ENCODE measurements around the gene PRX.

PRX gene

GRCh38 chr19:40389404-40390083, 23.6 kb downstream of the PRX start:
- Histone ChIP-seq H3K9me3 (ENCODE audit: control insufficient read depth in 2 of 2, low read length in 2 of 2) (no peaks in the 10 kb centered on the region), H3K27me3 (ENCODE audit: control insufficient read depth in 2 of 2, insufficient read depth in 2 of 2, low read length in 2 of 2) (no peaks in the 10 kb centered on the region), H3K4me1 (ENCODE audit: control insufficient read depth in 2 of 2, insufficient read depth in 2 of 2, low read length in 2 of 2) (peaks cover 0 to 4% of the 10 kb centered on the region in 2 donors)

DNA sequence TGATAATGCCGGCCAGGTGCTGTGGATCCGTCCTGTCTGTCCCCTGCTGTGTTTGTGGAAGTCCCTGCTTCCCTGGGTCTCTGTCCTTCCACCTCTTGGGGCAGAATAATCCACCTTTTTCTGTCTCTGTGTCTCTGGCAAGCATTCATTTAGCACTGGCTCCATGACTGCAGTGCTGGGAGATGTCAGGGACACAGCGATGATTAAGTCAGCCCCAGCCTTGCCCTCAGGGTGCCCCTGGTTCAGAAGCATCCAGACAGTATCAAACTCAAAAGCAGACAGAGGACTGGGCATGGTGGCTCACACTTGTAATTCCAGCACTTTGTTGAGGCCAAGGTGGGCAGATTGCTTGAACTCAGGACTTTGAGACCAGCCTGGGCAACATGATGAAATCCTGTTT, 24.7 kb downstream of the PRX start:
- peaks cover 0 to 4% of the 10 kb centered on the region in 2 donors for H3K4me1 ChIP-seq (ENCODE audit: control insufficient read depth in 2 of 2, insufficient read depth in 2 of 2, low read length in 2 of 2)
- no peaks in the 10 kb centered on the region for H3K36me3 ChIP-seq (ENCODE audit: control insufficient read depth in 2 of 2, insufficient read depth in 2 of 2, low read length in 2 of 2)
- no peak overlapping the region for H3K4me3 ChIP-seq (ENCODE audit: low read length in 2 of 2)
- no peak overlapping the region for H3K27ac ChIP-seq (ENCODE audit: low read depth in 2 of 2, low read length in 2 of 2)
- no peak overlapping the region for H3K9ac ChIP-seq (ENCODE audit: low read depth in 1 of 2, low read length in 2 of 2)
- no peaks in the 10 kb centered on the region for H3K27me3 ChIP-seq (ENCODE audit: control insufficient read depth in 2 of 2, insufficient read depth in 2 of 2, low read length in 2 of 2)
- no peaks in the 10 kb centered on the region for H3K9me3 ChIP-seq (ENCODE audit: control insufficient read depth in 2 of 2, low read length in 2 of 2)

More at GRCh38 chr19:40389404-40390083, 23.6 kb downstream of the PRX start:
- Histone ChIP-seq H3K27ac (ENCODE audit: low read depth in 2 of 2, low read length in 2 of 2) (no peak overlapping the region), H3K9ac (ENCODE audit: low read depth in 1 of 2, low read length in 2 of 2) (no peak overlapping the region), H3K4me3 (ENCODE audit: low read length in 2 of 2) (no peak overlapping the region), H3K36me3 (ENCODE audit: control insufficient read depth in 2 of 2, insufficient read depth in 2 of 2, low read length in 2 of 2) (no peaks in the 10 kb centered on the region)

DNA sequence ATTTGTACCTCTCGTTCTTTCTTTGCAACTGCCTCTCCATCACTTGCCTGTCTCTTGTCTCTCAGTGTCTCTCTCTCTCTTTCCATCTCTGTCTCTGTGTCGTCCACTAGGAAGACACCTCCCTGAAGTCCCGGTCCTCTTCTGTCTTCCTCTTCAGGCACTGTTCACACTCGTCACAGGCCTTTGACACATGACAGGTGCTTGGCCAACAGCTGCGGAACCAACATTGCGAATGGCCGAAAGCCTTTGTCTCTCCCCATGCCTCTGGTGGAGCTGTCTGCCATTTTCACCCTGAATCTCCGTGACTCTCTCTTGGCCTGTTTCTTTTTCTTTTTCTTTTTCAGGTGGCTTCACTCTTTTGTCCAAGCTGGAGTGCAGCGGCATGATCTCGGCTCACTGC, 26.0 kb downstream of the PRX start:
- H3K4me1 ChIP-seq (ENCODE audit: control insufficient read depth in 2 of 2, insufficient read depth in 2 of 2, low read length in 2 of 2): no peaks in the 10 kb centered on the region
- H3K27ac ChIP-seq (ENCODE audit: low read depth in 2 of 2, low read length in 2 of 2): no peak overlapping the region
- no peaks in the 10 kb centered on the region for H3K36me3 ChIP-seq (ENCODE audit: control insufficient read depth in 2 of 2, insufficient read depth in 2 of 2, low read length in 2 of 2)
- H3K4me3 ChIP-seq (ENCODE audit: low read length in 2 of 2): no peak overlapping the region
- H3K9me3 ChIP-seq (ENCODE audit: control insufficient read depth in 2 of 2, low read length in 2 of 2): no peaks in the 10 kb centered on the region
- H3K9ac ChIP-seq (ENCODE audit: low read depth in 1 of 2, low read length in 2 of 2): no peak overlapping the region
- H3K27me3 ChIP-seq (ENCODE audit: control insufficient read depth in 2 of 2, insufficient read depth in 2 of 2, low read length in 2 of 2): no peaks in the 10 kb centered on the region

- Histone ChIP-seq H3K27ac (ENCODE audit: low read depth in 2 of 2, low read length in 2 of 2) (no peak overlapping the region), H3K27me3 (ENCODE audit: control insufficient read depth in 2 of 2, insufficient read depth in 2 of 2, low read length in 2 of 2) (no peaks in the 10 kb centered on the region), H3K4me1 (ENCODE audit: control insufficient read depth in 2 of 2, insufficient read depth in 2 of 2, low read length in 2 of 2) (no peaks in the 10 kb centered on the region), H3K9ac (ENCODE audit: low read depth in 1 of 2, low read length in 2 of 2) (no peak overlapping the region), H3K4me3 (ENCODE audit: low read length in 2 of 2) (no peak overlapping the region), H3K9me3 (ENCODE audit: control insufficient read depth in 2 of 2, low read length in 2 of 2) (no peaks in the 10 kb centered on the region), H3K36me3 (ENCODE audit: control insufficient read depth in 2 of 2, insufficient read depth in 2 of 2, low read length in 2 of 2) (peaks cover 1 to 2% of the 10 kb centered on the region in 2 donors)
Observed at GRCh38 chr19:40383668-40384248, 29.4 kb downstream of the PRX start.

DNA sequence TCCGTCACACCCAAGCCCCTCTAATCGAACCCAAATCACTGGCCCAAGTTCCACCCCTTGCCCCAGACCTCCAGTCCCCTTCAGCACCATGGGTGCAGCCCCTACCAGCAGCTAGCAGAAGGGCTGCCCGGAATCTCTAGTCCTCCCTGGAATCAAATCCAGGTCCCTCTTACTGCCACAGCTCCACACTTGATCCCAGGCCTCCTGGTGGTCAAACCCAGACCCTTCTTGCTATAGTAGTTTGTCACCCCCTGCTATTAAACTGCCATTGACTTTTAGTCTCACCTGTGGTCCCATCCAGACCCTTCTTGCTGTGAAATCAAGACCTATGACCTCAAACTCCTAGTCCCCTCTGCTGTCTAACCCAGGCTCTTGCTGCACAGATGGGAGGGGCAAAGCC, 31.9 kb downstream of the PRX start:
- Histone ChIP-seq H3K9ac (ENCODE audit: low read depth in 1 of 2, low read length in 2 of 2) (no peak overlapping the region), H3K9me3 (ENCODE audit: control insufficient read depth in 2 of 2, low read length in 2 of 2) (no peaks in the 10 kb centered on the region), H3K27ac (ENCODE audit: low read depth in 2 of 2, low read length in 2 of 2) (no peak overlapping the region), H3K4me3 (ENCODE audit: low read length in 2 of 2) (no peak overlapping the region), H3K4me1 (ENCODE audit: control insufficient read depth in 2 of 2, insufficient read depth in 2 of 2, low read length in 2 of 2) (no peaks in the 10 kb centered on the region), H3K36me3 (ENCODE audit: control insufficient read depth in 2 of 2, insufficient read depth in 2 of 2, low read length in 2 of 2) (peaks cover 5 to 9% of the 10 kb centered on the region in 2 donors), H3K27me3 (ENCODE audit: control insufficient read depth in 2 of 2, insufficient read depth in 2 of 2, low read length in 2 of 2) (no peaks in the 10 kb centered on the region)

DNA sequence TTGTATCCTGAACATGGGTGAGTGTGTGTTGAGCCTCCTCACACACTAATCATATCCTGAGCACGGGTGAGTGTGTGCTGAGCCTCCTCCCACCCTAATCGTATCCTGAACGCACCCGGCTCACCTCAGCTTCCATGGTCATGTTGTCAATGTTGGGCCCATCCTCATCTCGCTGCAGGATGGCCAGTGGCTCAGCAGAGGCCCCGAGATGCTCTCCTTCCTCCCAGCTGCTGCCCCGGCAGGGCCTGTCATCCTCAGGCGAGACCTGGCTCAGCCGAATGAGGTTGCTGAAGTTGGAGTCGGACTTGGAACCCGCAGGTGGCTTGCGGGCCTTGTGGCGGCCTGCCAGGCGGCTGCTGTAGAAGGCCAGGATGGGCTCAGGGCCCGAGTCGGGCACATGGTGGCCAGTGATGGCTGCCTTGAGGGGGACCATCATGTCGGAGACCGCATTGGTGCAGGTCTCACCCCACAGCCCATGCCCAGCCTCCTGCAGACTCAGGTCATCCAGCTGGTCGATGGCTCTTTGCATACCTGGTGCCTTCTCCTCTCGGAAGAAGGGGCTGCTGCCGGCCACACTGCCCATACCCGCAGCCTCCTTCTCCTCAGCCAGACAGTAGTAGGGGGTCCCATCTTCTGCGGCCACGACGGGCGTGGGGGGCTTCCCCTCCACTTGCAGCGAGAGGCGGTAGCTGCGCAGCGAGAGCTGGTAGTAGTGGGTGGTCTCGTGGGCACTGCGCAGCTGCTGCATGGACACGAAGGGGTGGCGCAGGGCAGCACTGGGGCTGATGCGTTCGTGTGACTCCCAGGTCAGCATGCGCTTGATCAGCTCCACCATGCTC, 32.8 kb downstream of the PRX start:
- Histone ChIP-seq H3K9me3 (ENCODE audit: control insufficient read depth in 2 of 2, low read length in 2 of 2) (no peaks in the 10 kb centered on the region), H3K27ac (ENCODE audit: low read depth in 2 of 2, low read length in 2 of 2) (no peak overlapping the region), H3K36me3 (ENCODE audit: control insufficient read depth in 2 of 2, insufficient read depth in 2 of 2, low read length in 2 of 2) (peaks cover 5 to 9% of the 10 kb centered on the region in 2 donors), H3K4me1 (ENCODE audit: control insufficient read depth in 2 of 2, insufficient read depth in 2 of 2, low read length in 2 of 2) (no peaks in the 10 kb centered on the region), H3K4me3 (ENCODE audit: low read length in 2 of 2) (no peak overlapping the region), H3K27me3 (ENCODE audit: control insufficient read depth in 2 of 2, insufficient read depth in 2 of 2, low read length in 2 of 2) (no peaks in the 10 kb centered on the region), H3K9ac (ENCODE audit: low read depth in 1 of 2, low read length in 2 of 2) (no peak overlapping the region)

GRCh38 chr19:40379446-40380198, 33.6 kb downstream of the PRX start:
- peaks cover 5 to 10% of the 10 kb centered on the region in 2 donors for H3K36me3 ChIP-seq (ENCODE audit: control insufficient read depth in 2 of 2, insufficient read depth in 2 of 2, low read length in 2 of 2)
- H3K9me3 ChIP-seq (ENCODE audit: control insufficient read depth in 2 of 2, low read length in 2 of 2): no peaks in the 10 kb centered on the region
- H3K4me3 ChIP-seq (ENCODE audit: low read length in 2 of 2): no peak overlapping the region
- H3K9ac ChIP-seq (ENCODE audit: low read depth in 1 of 2, low read length in 2 of 2): no peak overlapping the region
- H3K4me1 ChIP-seq (ENCODE audit: control insufficient read depth in 2 of 2, insufficient read depth in 2 of 2, low read length in 2 of 2): no peaks in the 10 kb centered on the region
- H3K27me3 ChIP-seq (ENCODE audit: control insufficient read depth in 2 of 2, insufficient read depth in 2 of 2, low read length in 2 of 2): no peaks in the 10 kb centered on the region
- no peak overlapping the region for H3K27ac ChIP-seq (ENCODE audit: low read depth in 2 of 2, low read length in 2 of 2)

DNA sequence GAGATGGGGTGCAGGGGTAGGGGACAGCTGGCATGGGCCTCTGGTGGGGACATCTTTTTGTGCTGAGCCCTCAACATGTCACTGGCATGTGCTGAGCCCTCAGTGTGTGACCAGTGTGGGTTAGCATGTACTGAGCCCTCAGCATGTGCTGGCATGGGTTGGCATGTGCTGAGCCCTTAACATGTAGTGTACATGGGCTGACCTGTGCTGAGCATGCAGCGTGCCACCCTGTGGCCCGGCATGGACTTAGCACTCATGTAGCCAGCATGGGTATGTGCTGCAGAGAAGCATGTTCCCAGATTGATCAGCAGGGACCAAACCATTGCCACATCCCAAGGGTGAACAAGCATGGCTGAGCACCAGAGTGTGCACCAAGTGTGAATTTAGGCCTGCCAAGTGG, 34.7 kb downstream of the PRX start:
- Histone ChIP-seq H3K9me3 (ENCODE audit: control insufficient read depth in 2 of 2, low read length in 2 of 2) (no peaks in the 10 kb centered on the region), H3K4me1 (ENCODE audit: control insufficient read depth in 2 of 2, insufficient read depth in 2 of 2, low read length in 2 of 2) (no peaks in the 10 kb centered on the region), H3K27me3 (ENCODE audit: control insufficient read depth in 2 of 2, insufficient read depth in 2 of 2, low read length in 2 of 2) (no peaks in the 10 kb centered on the region), H3K9ac (ENCODE audit: low read depth in 1 of 2, low read length in 2 of 2) (no peak overlapping the region), H3K27ac (ENCODE audit: low read depth in 2 of 2, low read length in 2 of 2) (no peak overlapping the region), H3K36me3 (ENCODE audit: control insufficient read depth in 2 of 2, insufficient read depth in 2 of 2, low read length in 2 of 2) (peaks cover 14 to 17% of the 10 kb centered on the region in 2 donors), H3K4me3 (ENCODE audit: low read length in 2 of 2) (no peak overlapping the region)

DNA sequence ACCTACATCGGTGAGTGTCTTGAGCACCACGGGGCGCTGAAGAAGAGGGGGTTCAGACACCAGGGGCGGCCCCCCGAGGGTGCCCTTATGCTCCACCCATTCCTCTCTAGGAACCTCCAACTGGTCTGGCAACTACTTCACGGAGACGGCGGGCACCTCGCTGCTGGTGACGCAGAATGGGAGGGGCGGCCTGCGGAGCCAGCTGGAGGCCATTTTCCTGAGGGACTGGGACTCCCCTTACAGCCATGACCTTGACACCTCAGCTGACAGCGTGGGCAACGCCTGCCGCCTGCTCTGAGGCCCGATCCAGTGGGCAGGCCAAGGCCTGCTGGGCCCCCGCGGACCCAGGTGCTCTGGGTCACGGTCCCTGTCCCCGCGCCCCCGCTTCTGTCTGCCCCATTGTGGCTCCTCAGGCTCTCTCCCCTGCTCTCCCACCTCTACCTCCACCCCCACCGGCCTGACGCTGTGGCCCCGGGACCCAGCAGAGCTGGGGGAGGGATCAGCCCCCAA, 35.2 kb downstream of the PRX start:
- no peaks in the 10 kb centered on the region for H3K4me1 ChIP-seq (ENCODE audit: control insufficient read depth in 2 of 2, insufficient read depth in 2 of 2, low read length in 2 of 2)
- H3K4me3 ChIP-seq (ENCODE audit: low read length in 2 of 2): no peak overlapping the region
- H3K27ac ChIP-seq (ENCODE audit: low read depth in 2 of 2, low read length in 2 of 2): no peak overlapping the region
- H3K9me3 ChIP-seq (ENCODE audit: control insufficient read depth in 2 of 2, low read length in 2 of 2): no peaks in the 10 kb centered on the region
- no peaks in the 10 kb centered on the region for H3K27me3 ChIP-seq (ENCODE audit: control insufficient read depth in 2 of 2, insufficient read depth in 2 of 2, low read length in 2 of 2)
- H3K9ac ChIP-seq (ENCODE audit: low read depth in 1 of 2, low read length in 2 of 2): no peak overlapping the region
- peaks cover 15 to 17% of the 10 kb centered on the region in 2 donors for H3K36me3 ChIP-seq (ENCODE audit: control insufficient read depth in 2 of 2, insufficient read depth in 2 of 2, low read length in 2 of 2)

All from mucosa of rectum (tissue), 2 donors.